PC-3 (cell line): ENCODE measurements around the gene GPR156. TPM values are rescaled to one million over a fixed set of nuclear protein-coding genes. Genes with fewer than 3 reads are reported as not detected.
A peak's percentile ranks its signal among the peaks of the same experiment; 100 is the strongest.

Experiments
- ATAC-seq: fragments of 200-7000 bp; cut with Tn5 transposase; 2 replicates; pipeline ENCODE4 v1.9.1; 2020; ENCODE audit warnings: mild to moderate bottlenecking, moderate library complexity
- BruUV-seq: library from RNA; stranded (reverse); fragments of 400-500 nt; replicated peaks from 2 replicates; lab custom pipeline; 2021; lab: Mats Ljungman, UMichigan
- CTCF ChIA-PET: fragments of 300-600 bp; sonication (Branson Sonifier 250); formaldehyde crosslinking; loops from one replicate; lab custom pipeline; 2022; ENCODE audit warnings: antibody characterized with exemption; lab: Charles Lee
- POLR2A ChIA-PET: fragments of 300-600 bp; sonication (Branson Sonifier 250); formaldehyde crosslinking; loops from one replicate; lab custom pipeline; 2022; ENCODE audit warnings: antibody characterized with exemption; ENCODE audit not compliant: unreplicated experiment; lab: Charles Lee
- DNase-seq: peaks from one replicate; pipeline ENCODE4 v3.0.0-alpha.2; 2015
- H2AFZ ChIP-seq: fragments of 300-600 bp; sonication (generic); 2 replicates; pipeline ENCODE4 v1.6.0; 2016; ENCODE audit warnings: antibody characterized with exemption, low read length
- H3F3A ChIP-seq: fragments of 300-600 bp; sonication (generic); one replicate; pipeline ENCODE4 v1.6.0; 2017; ENCODE audit warnings: antibody characterized with exemption, low read length, control low read depth, mild to moderate bottlenecking; ENCODE audit not compliant: unreplicated experiment
- H3K27ac ChIP-seq: fragments of 300-600 bp; sonication (generic); 2 replicates; pipeline ENCODE4 v1.5.1; 2016; ENCODE audit warnings: mild to moderate bottlenecking, low read length
- H3K27me3 ChIP-seq: fragments of 300-600 bp; sonication (generic); 2 replicates; pipeline ENCODE4 v1.6.1; 2016; ENCODE audit warnings: low read length, mixed read lengths
- H3K36me3 ChIP-seq: fragments of 300-600 bp; sonication (generic); 2 replicates; pipeline ENCODE4 v1.6.1; 2016; ENCODE audit warnings: low read depth, mixed run types, low read length, mixed read lengths
- H3K4me1 ChIP-seq: fragments of 300-600 bp; sonication (generic); 2 replicates; pipeline ENCODE4 v1.5.1; 2016; ENCODE audit warnings: low read length; ENCODE audit not compliant: insufficient read depth
- H3K4me2 ChIP-seq: fragments of 300-600 bp; sonication (generic); 2 replicates; pipeline ENCODE4 v1.6.0; 2016; ENCODE audit warnings: low read length
- H3K4me3 ChIP-seq: fragments of 300-600 bp; sonication (generic); 2 replicates; pipeline ENCODE4 v1.5.1; 2016; ENCODE audit warnings: mild to moderate bottlenecking, low read length, mixed read lengths
- H3K79me2 ChIP-seq: fragments of 300-600 bp; sonication (generic); 2 replicates; pipeline ENCODE4 v1.6.1; 2017; ENCODE audit warnings: low read length, mixed read lengths
- H3K9ac ChIP-seq: fragments of 300-600 bp; sonication (generic); 2 replicates; pipeline ENCODE4 v1.6.0; 2016; ENCODE audit warnings: mild to moderate bottlenecking, low read length
- H3K9me2 ChIP-seq: fragments of 300-600 bp; sonication (generic); replicated peaks from 2 replicates; pipeline ENCODE4 v1.6.1; 2016; ENCODE audit warnings: mixed run types, low read length, mixed read lengths
- H3K9me3 ChIP-seq: fragments of 300-600 bp; sonication (generic); 2 replicates; pipeline ENCODE4 v1.6.1; 2016; ENCODE audit warnings: low read length, mixed read lengths
- H4K20me1 ChIP-seq: fragments of 300-600 bp; sonication (generic); 2 replicates; pipeline ENCODE4 v1.6.1; 2016; ENCODE audit warnings: low read length, mixed read lengths
- EZH2 ChIP-seq: fragments of 300-600 bp; sonication (generic); IDR thresholded peaks from one replicate; pipeline ENCODE4 v1.6.1; 2017; ENCODE audit warnings: antibody characterized with exemption, mild to moderate bottlenecking, low read length; ENCODE audit not compliant: unreplicated experiment
- EZH2phosphoT487 ChIP-seq: fragments of 300-600 bp; sonication (generic); IDR thresholded peaks from 2 replicates; pipeline ENCODE4 v1.6.1; 2018; ENCODE audit warnings: mild to moderate bottlenecking, antibody characterized with exemption, low read length, borderline replicate concordance
- intact Hi-C: fragments of 100-400 bp; cut with micrococcal nuclease; formaldehyde crosslinking; loops from 2 replicates; pipeline ENCODE4 v1.9.0; 2023
- total RNA-seq: library from RNA; depleted of rRNA; stranded (reverse); fragments of >200 nt; gene quantifications from 2 replicates; pipeline ENCODE4 v1.2.3, GENCODE V29; 2014
- TF ChIP-seq, protein P1 (sequence below): fragments of 300-600 bp; sonication (generic); conservative IDR thresholded peaks from 2 replicates; pipeline ENCODE4 v1.5.1; 2017; ENCODE audit warnings: antibody characterized with exemption, low read depth, mild to moderate bottlenecking, low read length

The GPR156 gene
- total RNA-seq, 1 experiment from 2014 or later = 5.1 TPM

DNA sequence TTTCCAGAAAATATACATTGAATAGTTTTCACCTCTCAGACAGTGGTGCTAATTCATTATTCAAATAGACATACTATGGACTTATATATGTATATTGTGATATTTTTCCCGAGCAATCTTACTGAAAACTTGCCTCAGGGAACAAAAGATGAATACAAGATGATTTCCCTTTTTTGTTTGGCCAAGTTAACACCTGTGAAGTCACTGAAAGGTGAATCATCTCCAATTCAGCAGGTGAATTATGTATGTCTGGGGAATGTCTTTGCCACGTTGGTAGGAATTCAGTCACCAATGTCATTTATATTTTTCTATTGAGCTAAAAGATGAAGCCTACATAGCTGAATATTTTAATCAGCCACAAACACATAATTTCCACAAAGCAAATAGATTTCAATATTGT lies 88.2 kb downstream of the GPR156 start:
- TF ChIP-seq EZH2 (no peak), EZH2phosphoT487 (no peak)
- TF ChIP-seq, protein P1, sequence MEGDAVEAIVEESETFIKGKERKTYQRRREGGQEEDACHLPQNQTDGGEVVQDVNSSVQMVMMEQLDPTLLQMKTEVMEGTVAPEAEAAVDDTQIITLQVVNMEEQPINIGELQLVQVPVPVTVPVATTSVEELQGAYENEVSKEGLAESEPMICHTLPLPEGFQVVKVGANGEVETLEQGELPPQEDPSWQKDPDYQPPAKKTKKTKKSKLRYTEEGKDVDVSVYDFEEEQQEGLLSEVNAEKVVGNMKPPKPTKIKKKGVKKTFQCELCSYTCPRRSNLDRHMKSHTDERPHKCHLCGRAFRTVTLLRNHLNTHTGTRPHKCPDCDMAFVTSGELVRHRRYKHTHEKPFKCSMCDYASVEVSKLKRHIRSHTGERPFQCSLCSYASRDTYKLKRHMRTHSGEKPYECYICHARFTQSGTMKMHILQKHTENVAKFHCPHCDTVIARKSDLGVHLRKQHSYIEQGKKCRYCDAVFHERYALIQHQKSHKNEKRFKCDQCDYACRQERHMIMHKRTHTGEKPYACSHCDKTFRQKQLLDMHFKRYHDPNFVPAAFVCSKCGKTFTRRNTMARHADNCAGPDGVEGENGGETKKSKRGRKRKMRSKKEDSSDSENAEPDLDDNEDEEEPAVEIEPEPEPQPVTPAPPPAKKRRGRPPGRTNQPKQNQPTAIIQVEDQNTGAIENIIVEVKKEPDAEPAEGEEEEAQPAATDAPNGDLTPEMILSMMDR = no peak
- Histone ChIP-seq H3K36me3 (no peaks in the 10 kb centered on the region), H3K27me3 (no peaks in the 10 kb centered on the region), H3K27ac (no peak overlapping the region), H3K4me1 (peaks cover 16% of the 10 kb centered on the region), H3K9ac (no peak overlapping the region), H3K4me3 (no peak overlapping the region), H3F3A (no peaks in the 10 kb centered on the region), H3K79me2 (no peaks in the 10 kb centered on the region), H3K9me3 (no peaks in the 10 kb centered on the region), H4K20me1 (no peaks in the 10 kb centered on the region), H2AFZ (no peak overlapping the region), H3K4me2 (no peak overlapping the region), H3K9me2 (no peaks in the 10 kb centered on the region)
- ChIA-PET POLR2A (interaction anchor here (1.0 kb wide), 1 partner anchor 101 kb away, joined by 6 read pairs; no protein-coding TSS in a partner anchor), CTCF (interaction anchor here (1.1 kb wide), 1 partner anchor 305 kb away, joined by 4 read pairs; no protein-coding TSS in a partner anchor)
- BruUV-seq = no TSS peak
- DNase-seq (peak; percentile 66), ATAC-seq (peak; percentile 31; the same call in 1 of the 2 replicates)
- intact Hi-C loops = loop anchor here (5.0 kb wide), 1 partner anchor 375 kb away; no protein-coding TSS in a partner anchor

DNA sequence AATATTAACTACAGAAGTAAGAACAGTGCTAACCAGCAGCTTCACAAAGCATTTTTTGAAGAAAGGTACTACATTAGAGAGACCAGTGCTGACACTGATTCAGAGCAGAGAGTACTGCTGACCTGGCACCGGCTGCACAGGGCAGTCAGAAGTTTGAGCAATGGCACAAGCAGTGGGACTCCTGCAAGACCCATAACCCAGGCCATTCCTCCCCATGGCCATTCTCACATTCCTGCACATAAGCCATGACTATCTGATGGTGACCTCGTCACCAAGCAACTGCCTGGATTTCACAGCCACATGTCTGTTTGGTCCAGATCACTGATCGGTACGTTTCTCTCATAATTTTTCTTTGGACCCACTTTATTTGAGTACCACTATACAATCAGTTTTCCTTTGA lies 88.7 kb downstream of the GPR156 start:
- BruUV-seq = no TSS peak
- no peak overlapping the region for H3K4me2 ChIP-seq
- CTCF ChIA-PET = no interaction called here

DNA sequence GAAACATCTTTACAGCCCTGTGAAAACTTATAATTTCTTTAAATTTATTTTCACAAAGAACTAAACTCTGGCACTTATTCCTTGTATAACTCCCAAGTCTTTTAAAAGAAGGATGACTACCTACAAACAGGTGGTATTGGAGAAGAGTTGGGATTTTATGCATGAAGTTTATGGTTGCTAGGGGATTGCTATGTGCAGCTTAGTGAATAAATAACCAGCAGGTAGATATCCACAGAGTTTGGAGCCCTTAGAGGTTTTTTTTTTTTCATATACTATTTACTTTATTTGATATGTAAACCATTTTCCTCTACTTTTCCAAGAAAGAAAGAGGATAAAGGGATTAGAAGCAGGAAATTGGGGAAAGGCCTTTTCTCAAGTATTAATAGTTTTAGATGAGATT lies 91.5 kb downstream of the GPR156 start:
- Histone ChIP-seq H3K9ac (no peak overlapping the region), H3K79me2 (no peaks in the 10 kb centered on the region), H3K27ac (no peak overlapping the region), H4K20me1 (no peaks in the 10 kb centered on the region), H3K9me2 (no peaks in the 10 kb centered on the region), H3K9me3 (no peaks in the 10 kb centered on the region), H3K4me1 (peaks cover 16% of the 10 kb centered on the region), H2AFZ (no peak overlapping the region), H3K4me3 (no peak overlapping the region), H3K36me3 (no peaks in the 10 kb centered on the region), H3F3A (no peaks in the 10 kb centered on the region), H3K4me2 (no peak overlapping the region), H3K27me3 (no peaks in the 10 kb centered on the region)
- no TSS peak for BruUV-seq
- CTCF ChIA-PET = no interaction called here
- no peak for DNase-seq
- intact Hi-C loops = no loop called here
- no peak for ATAC-seq
- POLR2A ChIA-PET = no interaction called here
- TF ChIP-seq EZH2 = no peak
- TF ChIP-seq, protein P1 = no peak
- TF ChIP-seq EZH2phosphoT487 = no peak

More for the DNA sequence above, 88.7 kb downstream of the GPR156 start:
- no peak overlapping the region for H3K27ac ChIP-seq
- intact Hi-C loops = loop anchor here (5.0 kb wide), 1 partner anchor 374 kb away; no protein-coding TSS in a partner anchor
- TF ChIP-seq EZH2 (no peak), EZH2phosphoT487 (no peak)
- TF ChIP-seq, protein P1 = no peak
- H3K4me3 ChIP-seq = no peak overlapping the region
- H3K4me1 ChIP-seq = peaks cover 16% of the 10 kb centered on the region
- no peak overlapping the region for H2AFZ ChIP-seq
- H3K9ac ChIP-seq = no peak overlapping the region
- no peaks in the 10 kb centered on the region for H3K9me2 ChIP-seq
- POLR2A ChIA-PET = interaction anchor here (0.8 to 1.0 kb wide), 2 partner anchors 101 kb away, joined by 3 to 6 read pairs; no protein-coding TSS in a partner anchor
- no peaks in the 10 kb centered on the region for H4K20me1 ChIP-seq
- no peaks in the 10 kb centered on the region for H3F3A ChIP-seq
- H3K9me3 ChIP-seq = no peaks in the 10 kb centered on the region
- DNase-seq = no peak
- no peaks in the 10 kb centered on the region for H3K27me3 ChIP-seq
- no peaks in the 10 kb centered on the region for H3K79me2 ChIP-seq
- no peak for ATAC-seq
- no peaks in the 10 kb centered on the region for H3K36me3 ChIP-seq
